Measurements from ENCODE around the gene MFSD6.

MFSD6 gene

DNA sequence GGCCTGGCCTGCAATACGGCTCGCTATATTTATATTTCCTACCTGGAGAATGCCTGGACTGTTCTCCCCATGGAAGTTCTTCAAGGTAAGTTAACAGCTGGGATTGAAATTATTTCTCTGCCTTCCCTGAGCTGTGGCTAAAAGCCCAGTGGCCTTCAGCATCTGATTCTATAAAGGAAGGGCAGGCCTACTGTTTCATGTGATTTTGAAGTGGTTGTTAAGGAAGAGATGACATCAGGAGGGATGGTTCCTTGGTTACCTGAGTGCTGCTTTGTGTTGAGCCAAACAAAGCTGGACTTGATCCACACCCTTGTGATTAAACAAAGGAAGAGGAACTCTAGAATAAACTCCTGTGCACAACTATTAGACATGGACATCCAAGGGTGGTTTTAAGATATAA is 61.6 kb downstream of the MFSD6 start:
- no peak overlapping the region for H3K4me3 ChIP-seq (replicated peaks in 1 of 2; ENCODE audit: low read depth in 2 of 2, low read length in 2 of 2)
- DNase-seq (ENCODE audit: low read depth in 2 of 2): peak; percentile 87 to 93
- TF ChIP-seq, protein P1, sequence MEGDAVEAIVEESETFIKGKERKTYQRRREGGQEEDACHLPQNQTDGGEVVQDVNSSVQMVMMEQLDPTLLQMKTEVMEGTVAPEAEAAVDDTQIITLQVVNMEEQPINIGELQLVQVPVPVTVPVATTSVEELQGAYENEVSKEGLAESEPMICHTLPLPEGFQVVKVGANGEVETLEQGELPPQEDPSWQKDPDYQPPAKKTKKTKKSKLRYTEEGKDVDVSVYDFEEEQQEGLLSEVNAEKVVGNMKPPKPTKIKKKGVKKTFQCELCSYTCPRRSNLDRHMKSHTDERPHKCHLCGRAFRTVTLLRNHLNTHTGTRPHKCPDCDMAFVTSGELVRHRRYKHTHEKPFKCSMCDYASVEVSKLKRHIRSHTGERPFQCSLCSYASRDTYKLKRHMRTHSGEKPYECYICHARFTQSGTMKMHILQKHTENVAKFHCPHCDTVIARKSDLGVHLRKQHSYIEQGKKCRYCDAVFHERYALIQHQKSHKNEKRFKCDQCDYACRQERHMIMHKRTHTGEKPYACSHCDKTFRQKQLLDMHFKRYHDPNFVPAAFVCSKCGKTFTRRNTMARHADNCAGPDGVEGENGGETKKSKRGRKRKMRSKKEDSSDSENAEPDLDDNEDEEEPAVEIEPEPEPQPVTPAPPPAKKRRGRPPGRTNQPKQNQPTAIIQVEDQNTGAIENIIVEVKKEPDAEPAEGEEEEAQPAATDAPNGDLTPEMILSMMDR (IDR thresholded peaks at IDR 0.05; ENCODE audit: low read depth, low read length): no peak

DNA sequence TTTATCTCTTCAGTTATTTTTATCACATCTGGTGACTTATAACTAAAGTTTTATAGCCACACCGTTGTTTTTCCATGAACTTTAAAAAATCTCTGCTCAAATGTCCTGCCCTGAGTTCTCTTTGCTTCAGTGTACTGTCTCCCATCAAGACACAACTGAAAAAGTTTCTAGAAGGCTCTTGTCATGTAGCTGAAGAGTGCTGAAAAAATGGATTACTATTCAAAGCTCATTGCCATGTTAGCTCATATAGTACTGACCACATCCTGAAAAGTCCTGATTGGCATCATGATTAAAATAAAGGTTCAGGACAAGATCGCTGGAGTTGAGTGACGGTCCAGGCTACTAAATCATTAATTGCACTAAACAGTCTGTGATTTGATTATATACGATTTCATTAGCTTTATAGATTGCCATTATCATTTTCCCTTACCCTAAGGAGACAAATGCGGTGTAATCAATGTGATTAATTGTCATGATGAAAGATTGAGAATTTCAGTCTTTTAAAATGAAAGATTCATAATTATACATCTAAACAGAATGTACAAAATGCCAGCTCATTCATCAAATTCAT is 62.2 kb downstream of the MFSD6 start:
- peak in 1 of 2 donors; percentile 12 for DNase-seq (ENCODE audit: low read depth in 2 of 2)
- H3K4me3 ChIP-seq (replicated peaks in 1 of 2; ENCODE audit: low read depth in 2 of 2, low read length in 2 of 2): no peak overlapping the region
- TF ChIP-seq, protein P1 (IDR thresholded peaks at IDR 0.05; ENCODE audit: low read depth, low read length): no peak

DNA sequence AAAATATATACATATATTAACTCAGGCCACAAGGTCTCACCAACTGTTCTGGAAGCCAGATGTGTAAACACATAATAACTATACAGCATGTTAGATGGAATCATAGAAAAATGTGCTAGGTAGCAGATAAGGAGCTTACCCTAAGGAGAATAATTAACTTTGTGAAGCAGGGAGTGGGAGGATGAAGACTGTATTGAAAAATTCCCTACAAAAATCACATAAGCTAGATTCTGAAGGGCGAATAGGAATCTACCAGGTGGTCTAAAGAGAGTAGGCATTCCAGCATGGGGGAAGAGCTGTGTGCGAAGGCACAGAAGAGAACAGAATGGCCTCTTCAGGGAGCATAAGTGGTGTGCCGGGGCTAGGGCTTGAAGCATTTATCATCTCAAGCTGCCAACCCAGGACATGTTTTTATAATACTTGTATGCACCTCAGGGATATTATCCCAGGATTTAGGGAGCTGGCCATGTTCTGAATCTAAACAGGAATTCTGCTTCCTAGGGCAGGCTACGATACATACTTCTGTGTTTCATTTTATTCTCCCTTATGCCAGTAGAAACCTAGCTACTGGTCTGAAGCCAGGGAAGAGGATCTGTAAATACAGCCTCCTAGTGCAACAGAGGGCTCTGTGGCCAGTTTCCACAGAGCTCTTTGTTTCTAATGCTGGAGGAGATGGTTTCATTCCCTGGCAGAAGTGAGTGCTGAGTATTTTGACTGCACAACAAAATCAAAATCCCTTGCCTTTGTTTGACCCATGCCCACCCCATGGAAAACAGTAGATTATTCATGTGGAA is 69.7 kb downstream of the MFSD6 start:
- TF ChIP-seq, protein P1 (IDR thresholded peaks at IDR 0.05; ENCODE audit: low read depth, low read length): no peak
- peak in 1 of 2 donors; percentile 16 for DNase-seq (ENCODE audit: low read depth in 2 of 2)
- no peak overlapping the region for H3K4me3 ChIP-seq (replicated peaks in 1 of 2; ENCODE audit: low read depth in 2 of 2, low read length in 2 of 2)

DNA sequence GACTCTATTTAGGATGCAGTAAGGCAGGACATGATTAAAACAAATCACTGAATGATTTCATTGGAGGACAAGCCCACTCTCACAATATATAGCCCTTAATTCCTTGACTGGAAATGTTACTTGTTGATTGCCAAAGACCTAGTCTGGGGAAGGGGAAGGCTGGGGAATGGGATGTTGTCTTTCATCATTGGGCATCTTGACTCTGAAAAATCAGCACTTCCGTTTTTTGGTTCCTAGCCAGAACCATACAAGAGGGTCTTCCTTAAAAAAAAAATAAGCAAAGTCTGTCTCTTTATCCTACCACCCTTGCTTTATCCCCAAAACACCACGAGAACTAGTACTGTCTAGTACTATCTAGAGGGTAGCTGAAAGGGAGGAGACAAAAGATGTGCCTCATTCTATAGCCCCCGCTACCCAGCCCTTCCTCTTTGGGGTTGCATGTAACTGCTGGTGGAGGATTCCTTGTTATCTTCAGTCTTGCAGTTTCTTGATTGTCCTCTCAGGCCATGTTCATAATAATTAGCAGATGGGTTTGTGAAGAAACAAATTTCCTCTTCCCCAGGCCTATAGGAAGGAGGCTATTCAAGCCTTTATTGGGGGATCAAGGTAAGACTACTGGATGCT is 70.5 kb downstream of the MFSD6 start:
- TF ChIP-seq, protein P1 (IDR thresholded peaks at IDR 0.05; ENCODE audit: low read depth, low read length): no peak
- H3K4me3 ChIP-seq (replicated peaks in 1 of 2; ENCODE audit: low read depth in 2 of 2, low read length in 2 of 2): no peak overlapping the region
- no peak for DNase-seq (ENCODE audit: low read depth in 2 of 2)

DNA sequence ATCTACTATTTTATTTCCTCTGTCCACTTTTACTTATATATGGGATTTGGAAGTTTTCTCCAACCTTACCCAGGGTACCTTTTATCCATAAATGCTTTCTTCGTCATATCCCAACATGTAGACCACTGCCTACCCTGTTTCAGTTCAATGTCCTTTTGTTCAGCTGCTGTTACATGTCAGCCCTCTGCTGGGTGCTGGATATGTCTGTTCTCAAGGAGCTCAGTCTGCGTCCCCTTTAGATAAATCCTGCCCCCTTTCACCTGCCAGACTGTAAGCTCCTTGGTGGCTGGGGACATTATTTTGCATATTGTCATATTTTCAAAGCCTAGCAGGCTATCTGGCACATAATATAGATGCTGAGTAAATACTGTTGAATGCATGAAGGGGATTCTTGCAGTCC is 73.2 kb downstream of the MFSD6 start:
- DNase-seq (ENCODE audit: low read depth in 2 of 2): no peak
- TF ChIP-seq, protein P1 (IDR thresholded peaks at IDR 0.05; ENCODE audit: low read depth, low read length): no peak
- no peak overlapping the region for H3K4me3 ChIP-seq (replicated peaks in 1 of 2; ENCODE audit: low read depth in 2 of 2, low read length in 2 of 2)

DNA sequence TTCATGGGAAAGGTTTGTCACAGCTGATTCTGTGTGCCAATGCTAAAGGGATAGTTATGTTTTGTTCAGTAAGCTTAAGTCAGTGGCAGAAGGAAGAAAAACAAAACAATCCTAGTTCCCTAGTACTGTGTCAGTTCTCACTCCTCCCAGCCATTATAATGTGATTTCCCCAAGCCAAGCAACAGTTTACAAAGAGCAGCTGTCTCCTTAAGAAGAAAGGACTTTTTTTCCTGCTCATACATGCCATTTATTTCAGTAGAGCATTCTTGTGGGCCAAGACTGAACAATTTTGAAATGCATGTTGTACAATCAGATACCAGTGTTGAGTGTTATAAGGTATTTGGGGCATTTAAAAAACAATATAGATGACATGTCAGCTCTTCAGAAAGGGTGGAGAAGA is 74.3 kb downstream of the MFSD6 start:
- H3K4me3 ChIP-seq (replicated peaks in 1 of 2; ENCODE audit: low read depth in 2 of 2, low read length in 2 of 2): no peak overlapping the region
- TF ChIP-seq, protein P1 (IDR thresholded peaks at IDR 0.05; ENCODE audit: low read depth, low read length): no peak
- DNase-seq (ENCODE audit: low read depth in 2 of 2): peak in 1 of 2 donors; percentile 29
